OCI-LY3 (cell line): Measurements from ENCODE around the gene SEMG2.

ENCODE experiments used
- H2AFZ ChIP-seq: fragments of 200-600, 300-600 bp; shearing (Covaris generic); 2 replicates; pipeline ENCODE4 v1.6.0; 2014; ENCODE audit warnings: antibody characterized with exemption, low read depth, low read length
- H3K27ac ChIP-seq: fragments of 200-600, 300-600 bp; sonication (generic); 2 replicates; pipeline ENCODE4 v1.5.1; 2014; ENCODE audit warnings: mild to moderate bottlenecking, low read length, moderate library complexity, mixed read lengths
- H3K27me3 ChIP-seq: fragments of 200-600, 300-600 bp; sonication (generic); 2 replicates; pipeline ENCODE4 v1.6.1; 2014; ENCODE audit warnings: low read depth, low read length, mixed read lengths
- H3K36me3 ChIP-seq: fragments of 200-600, 300-600 bp; sonication (generic); replicated peaks from 2 replicates; pipeline ENCODE3; 2014; ENCODE audit warnings: low read depth, low read length, mixed read lengths
- H3K4me1 ChIP-seq: fragments of 300-600, 200-600 bp; sonication (generic); 2 replicates; pipeline ENCODE4 v1.6.1; 2014; ENCODE audit warnings: low read length, mixed read lengths
- H3K4me2 ChIP-seq: fragments of 200-600, 300-600 bp; sonication (generic); 2 replicates; pipeline ENCODE4 v1.6.1; 2014; ENCODE audit warnings: low read length, mixed read lengths
- H3K4me3 ChIP-seq: fragments of 300-600, 200-600 bp; sonication (generic); 2 replicates; pipeline ENCODE4 v1.5.1; 2014; ENCODE audit warnings: antibody characterized with exemption, mild to moderate bottlenecking, low read length, moderate library complexity
- H3K79me2 ChIP-seq: fragments of 300-600, 200-600 bp; shearing (Covaris generic); 2 replicates; pipeline ENCODE4 v1.6.1; 2014; ENCODE audit warnings: mild to moderate bottlenecking, low read length, mixed read lengths
- H3K9ac ChIP-seq: fragments of 300-600, 200-600 bp; shearing (Covaris generic); 2 replicates; pipeline ENCODE4 v1.6.0; 2014; ENCODE audit warnings: mild to moderate bottlenecking, low read length, moderate library complexity
- H3K9me3 ChIP-seq: fragments of 200-600, 300-600 bp; shearing (Covaris generic); 2 replicates; pipeline ENCODE4 v1.6.1; 2014; ENCODE audit warnings: low read length, mixed read lengths; ENCODE audit not compliant: insufficient read depth
- H4K20me1 ChIP-seq: fragments of 200-600, 300-600 bp; sonication (generic); 2 replicates; pipeline ENCODE4 v1.6.1; 2016; ENCODE audit warnings: low read length, mixed read lengths; ENCODE audit not compliant: insufficient read depth
- CTCF ChIP-seq: fragments of 200-600, 300-600 bp; sonication (generic); IDR thresholded peaks from 2 replicates; pipeline ENCODE4 v1.5.1; 2014; ENCODE audit warnings: antibody characterized with exemption, low read length, low read depth
- EZH2phosphoT487 ChIP-seq: fragments of 200-600 bp; shearing (Covaris generic); IDR thresholded peaks from 2 replicates; pipeline ENCODE4 v1.6.1; 2018; ENCODE audit warnings: antibody characterized with exemption, mixed run types, low read depth

Gene SEMG2

GRCh38 chr20:45176526-45177267, 44.5 kb upstream of the SEMG2 start:
- no peak overlapping the region for H3K27ac ChIP-seq
- no peaks in the 10 kb centered on the region for H4K20me1 ChIP-seq
- H3K4me2 ChIP-seq, result no peak overlapping the region
- no peaks in the 10 kb centered on the region for H3K4me1 ChIP-seq
- no peaks in the 10 kb centered on the region for H3K9me3 ChIP-seq
- H3K9ac ChIP-seq, result no peak overlapping the region
- no peak overlapping the region for H3K4me3 ChIP-seq
- no peak overlapping the region for H2AFZ ChIP-seq
- H3K36me3 ChIP-seq, result no peaks in the 10 kb centered on the region
- H3K27me3 ChIP-seq, result peaks cover 29% of the 10 kb centered on the region; the same call in 1 of the 2 replicates
- no peaks in the 10 kb centered on the region for H3K79me2 ChIP-seq
- TF ChIP-seq CTCF, result no peak
- no peak for TF ChIP-seq EZH2phosphoT487

DNA sequence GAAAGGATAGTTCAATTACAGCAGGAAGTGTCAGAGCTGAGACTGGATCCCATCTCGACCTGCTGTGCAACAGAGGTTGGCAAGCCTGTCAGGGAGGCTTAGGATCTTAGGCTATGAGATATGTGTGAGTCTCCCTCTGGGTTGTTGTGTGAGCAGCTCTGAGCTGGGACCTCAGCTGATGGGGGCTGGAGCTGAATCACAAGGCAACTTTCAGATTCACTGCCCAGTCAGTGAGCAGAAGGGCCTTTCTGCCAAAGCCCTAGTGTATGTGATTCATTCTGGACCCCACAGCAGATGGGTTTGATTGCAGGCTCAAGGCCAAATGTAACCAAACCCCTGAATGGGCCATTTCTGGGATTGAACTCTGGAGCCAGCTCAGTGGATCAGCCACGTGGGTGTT, 42.0 kb upstream of the SEMG2 start:
- no peak overlapping the region for H3K4me2 ChIP-seq
- no peaks in the 10 kb centered on the region for H3K36me3 ChIP-seq
- TF ChIP-seq CTCF (no peak), EZH2phosphoT487 (no peak)
- no peak overlapping the region for H2AFZ ChIP-seq
- no peak overlapping the region for H3K9ac ChIP-seq
- no peaks in the 10 kb centered on the region for H3K9me3 ChIP-seq
- H3K79me2 ChIP-seq, result no peaks in the 10 kb centered on the region
- H3K27ac ChIP-seq, result no peak overlapping the region
- H3K27me3 ChIP-seq, result peaks cover 13% of the 10 kb centered on the region; the same call in 1 of the 2 replicates
- no peaks in the 10 kb centered on the region for H4K20me1 ChIP-seq
- H3K4me1 ChIP-seq, result no peaks in the 10 kb centered on the region
- H3K4me3 ChIP-seq, result no peak overlapping the region

GRCh38 chr20:45181639-45182038, 39.5 kb upstream of the SEMG2 start:
- Histone ChIP-seq H3K79me2 (no peaks in the 10 kb centered on the region), H3K4me1 (no peaks in the 10 kb centered on the region), H4K20me1 (no peaks in the 10 kb centered on the region), H3K9me3 (no peaks in the 10 kb centered on the region), H3K27me3 (peaks cover 10% of the 10 kb centered on the region), H2AFZ (no peak overlapping the region), H3K4me2 (no peak overlapping the region), H3K36me3 (no peaks in the 10 kb centered on the region), H3K4me3 (no peak overlapping the region), H3K27ac (no peak overlapping the region), H3K9ac (no peak overlapping the region)
- TF ChIP-seq CTCF (no peak), EZH2phosphoT487 (no peak)

DNA sequence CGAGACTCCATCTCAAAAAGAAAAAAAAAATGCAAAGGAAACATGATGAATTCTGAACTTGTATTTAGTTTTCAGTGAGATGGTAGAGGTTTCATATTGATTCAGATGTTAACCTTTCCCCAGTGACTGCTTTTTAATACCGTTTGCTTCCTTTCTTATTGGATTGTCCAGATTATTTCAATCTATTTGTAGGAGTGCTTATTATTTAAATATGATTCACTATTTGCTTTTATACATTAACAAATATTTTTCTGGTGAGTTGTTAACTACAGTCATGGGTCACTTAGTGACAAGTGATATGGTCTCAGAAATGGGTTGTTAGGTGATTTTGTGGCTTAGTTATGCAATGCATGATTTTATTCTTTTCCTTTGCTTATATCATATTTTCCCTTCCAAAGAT, 38.1 kb upstream of the SEMG2 start:
- Histone ChIP-seq H2AFZ (no peak overlapping the region), H3K4me3 (no peak overlapping the region), H3K9me3 (no peaks in the 10 kb centered on the region), H3K79me2 (no peaks in the 10 kb centered on the region), H3K27ac (no peak overlapping the region), H3K4me2 (no peak overlapping the region), H3K9ac (no peak overlapping the region), H4K20me1 (no peaks in the 10 kb centered on the region), H3K36me3 (no peaks in the 10 kb centered on the region), H3K27me3 (peaks cover 11% of the 10 kb centered on the region), H3K4me1 (no peaks in the 10 kb centered on the region)
- TF ChIP-seq EZH2phosphoT487, result no peak
- no peak for TF ChIP-seq CTCF
